ENCODE measurements around the gene COPS3. TPM values are rescaled to one million over a fixed set of nuclear protein-coding genes. Genes with fewer than 3 reads are reported as not detected.

COPS3 gene
- polyA plus RNA-seq, 1 donor from 2014 or later: 213 TPM

- H2AFZ ChIP-seq (ENCODE audit: low read depth, low read length): no peak overlapping the region
- H3K27me3 ChIP-seq (ENCODE audit: insufficient read depth, low read depth, low read length): no peaks in the 10 kb centered on the region
- H3K4me2 ChIP-seq (ENCODE audit: low read length): no peak overlapping the region
- no peaks in the 10 kb centered on the region for H3K9me3 ChIP-seq (ENCODE audit: low read length)
- no peaks in the 10 kb centered on the region for H3K79me2 ChIP-seq (replicated peaks; ENCODE audit: insufficient read depth, low read length)
- H4K20me1 ChIP-seq (ENCODE audit: insufficient read depth): no peaks in the 10 kb centered on the region
- H3K9ac ChIP-seq (ENCODE audit: low read length): no peak overlapping the region
- H3K27ac ChIP-seq (ENCODE audit: low read length): no peak overlapping the region
- no peak overlapping the region for H3K4me3 ChIP-seq (ENCODE audit: low read length)
- H3F3A ChIP-seq (ENCODE audit: insufficient read depth, low read length, poor library complexity, severe bottlenecking): no peaks in the 10 kb centered on the region
- H3K36me3 ChIP-seq (ENCODE audit: insufficient read depth, low read length): peaks cover 6% of the 10 kb centered on the region
- no peak for TF ChIP-seq POLR2AphosphoS5 (IDR thresholded peaks at IDR 0.05)
- no peak for TF ChIP-seq TAF1 (IDR thresholded peaks at IDR 0.05; ENCODE audit: low read depth)
- TF ChIP-seq REST (IDR thresholded peaks at IDR 0.05; ENCODE audit: borderline replicate concordance): no peak
- TF ChIP-seq, protein P1, sequence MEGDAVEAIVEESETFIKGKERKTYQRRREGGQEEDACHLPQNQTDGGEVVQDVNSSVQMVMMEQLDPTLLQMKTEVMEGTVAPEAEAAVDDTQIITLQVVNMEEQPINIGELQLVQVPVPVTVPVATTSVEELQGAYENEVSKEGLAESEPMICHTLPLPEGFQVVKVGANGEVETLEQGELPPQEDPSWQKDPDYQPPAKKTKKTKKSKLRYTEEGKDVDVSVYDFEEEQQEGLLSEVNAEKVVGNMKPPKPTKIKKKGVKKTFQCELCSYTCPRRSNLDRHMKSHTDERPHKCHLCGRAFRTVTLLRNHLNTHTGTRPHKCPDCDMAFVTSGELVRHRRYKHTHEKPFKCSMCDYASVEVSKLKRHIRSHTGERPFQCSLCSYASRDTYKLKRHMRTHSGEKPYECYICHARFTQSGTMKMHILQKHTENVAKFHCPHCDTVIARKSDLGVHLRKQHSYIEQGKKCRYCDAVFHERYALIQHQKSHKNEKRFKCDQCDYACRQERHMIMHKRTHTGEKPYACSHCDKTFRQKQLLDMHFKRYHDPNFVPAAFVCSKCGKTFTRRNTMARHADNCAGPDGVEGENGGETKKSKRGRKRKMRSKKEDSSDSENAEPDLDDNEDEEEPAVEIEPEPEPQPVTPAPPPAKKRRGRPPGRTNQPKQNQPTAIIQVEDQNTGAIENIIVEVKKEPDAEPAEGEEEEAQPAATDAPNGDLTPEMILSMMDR (IDR thresholded peaks at IDR 0.05; ENCODE audit: poor library complexity, severe bottlenecking): no peak
- TF ChIP-seq EZH2 (IDR thresholded peaks at IDR 0.05; ENCODE audit: borderline replicate concordance, insufficient read depth, low read length, poor library complexity, severe bottlenecking): no peak
- TF ChIP-seq SMC3 (conservative IDR thresholded peaks at IDR 0.05; ENCODE audit: poor library complexity): no peak
- no peaks in the 10 kb centered on the region for H3K9me2 ChIP-seq (ENCODE audit: insufficient read depth, low read length)
Observed at GRCh38 chr17:17228521-17229279, 52.3 kb downstream of the COPS3 start.

DNA sequence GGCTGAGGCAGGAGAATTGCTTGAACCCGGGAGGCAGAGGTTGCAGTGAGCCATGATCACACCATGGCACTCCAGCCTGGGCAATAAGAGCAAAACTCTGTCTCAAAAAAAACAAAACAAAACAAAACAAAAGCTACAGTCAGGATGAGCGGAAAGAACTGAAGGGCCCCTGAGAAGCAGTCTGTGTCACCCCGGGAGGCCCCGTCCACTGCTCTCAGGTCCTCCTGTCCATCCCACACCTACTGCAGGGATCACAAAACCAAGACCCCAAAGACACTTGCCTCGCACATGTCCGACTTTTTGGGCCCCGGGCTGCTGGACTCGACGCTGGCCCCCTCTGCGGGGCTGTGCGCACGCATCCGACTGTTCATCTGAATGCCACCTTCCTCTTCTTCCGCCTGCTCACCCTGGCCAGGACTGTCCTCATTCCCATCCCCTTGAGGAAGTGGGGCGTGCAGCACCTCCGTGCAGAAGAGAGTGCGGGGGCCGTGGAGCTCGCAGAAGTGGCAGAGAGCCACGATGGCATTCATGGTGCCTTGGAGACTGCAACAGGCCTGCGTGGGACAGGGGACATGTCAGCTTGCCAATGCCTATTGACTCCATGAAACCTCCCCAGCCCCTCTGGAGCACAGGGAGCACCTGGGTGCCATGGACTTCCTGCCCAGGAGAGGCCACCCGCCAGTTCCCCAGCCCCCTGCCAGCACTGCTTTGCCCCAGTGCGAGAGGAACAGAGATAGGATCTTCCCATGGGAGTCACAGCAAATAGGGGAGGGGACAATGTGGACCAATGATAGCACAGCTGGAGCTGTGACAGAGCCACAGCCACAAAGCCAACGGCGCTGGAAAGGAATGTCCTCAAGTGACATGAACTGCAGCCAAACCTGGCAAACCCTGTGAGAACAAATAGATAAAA, 53.2 kb downstream of the COPS3 start:
- no peaks in the 10 kb centered on the region for H4K20me1 ChIP-seq (ENCODE audit: insufficient read depth)
- no peak overlapping the region for H3K9ac ChIP-seq (ENCODE audit: low read length)
- TF ChIP-seq EP300 (conservative IDR thresholded peaks at IDR 0.05; ENCODE audit: poor library complexity, severe bottlenecking): no peak
- TF ChIP-seq TAF1 (IDR thresholded peaks at IDR 0.05; ENCODE audit: low read depth): no peak
- no peak for TF ChIP-seq SMC3 (conservative IDR thresholded peaks at IDR 0.05; ENCODE audit: poor library complexity)
- no peak for TF ChIP-seq EZH2 (IDR thresholded peaks at IDR 0.05; ENCODE audit: borderline replicate concordance, insufficient read depth, low read length, poor library complexity, severe bottlenecking)
- TF ChIP-seq, protein P1 (IDR thresholded peaks at IDR 0.05; ENCODE audit: poor library complexity, severe bottlenecking): no peak
- TF ChIP-seq MXI1 (conservative IDR thresholded peaks at IDR 0.05; ENCODE audit: poor library complexity, severe bottlenecking): no peak
- no peak for TF ChIP-seq POLR2AphosphoS5 (IDR thresholded peaks at IDR 0.05)
- no peak for TF ChIP-seq REST (IDR thresholded peaks at IDR 0.05; ENCODE audit: borderline replicate concordance)
- no peak for TF ChIP-seq RAD21 (conservative IDR thresholded peaks at IDR 0.05)
- no peak overlapping the region for H3K4me2 ChIP-seq (ENCODE audit: low read length)
- H3F3A ChIP-seq (ENCODE audit: insufficient read depth, low read length, poor library complexity, severe bottlenecking): no peaks in the 10 kb centered on the region
- H3K4me3 ChIP-seq (ENCODE audit: low read length): no peak overlapping the region
- no peaks in the 10 kb centered on the region for H3K79me2 ChIP-seq (replicated peaks; ENCODE audit: insufficient read depth, low read length)
- no peak overlapping the region for H2AFZ ChIP-seq (ENCODE audit: low read depth, low read length)
- H3K9me2 ChIP-seq (ENCODE audit: insufficient read depth, low read length): no peaks in the 10 kb centered on the region
- H3K9me3 ChIP-seq (ENCODE audit: low read length): no peaks in the 10 kb centered on the region
- no peaks in the 10 kb centered on the region for H3K27me3 ChIP-seq (ENCODE audit: insufficient read depth, low read depth, low read length)
- peaks cover 6% of the 10 kb centered on the region for H3K36me3 ChIP-seq (ENCODE audit: insufficient read depth, low read length)
- H3K27ac ChIP-seq (ENCODE audit: low read length): no peak overlapping the region
